Raji (cell line): ENCODE results near the gene PDPK1.

Experiments used
- POLR2A ChIP-seq: IDR thresholded peaks from 2 replicates; pipeline ENCODE4 v1.6.1; 2011; ENCODE audit warnings: low read depth, low read length, control low read depth; ENCODE audit not compliant: insufficient read depth

Gene PDPK1

GRCh38 chr16:2514333-2515179, 23.3 kb upstream of the PDPK1 start:
- no peak for TF ChIP-seq POLR2A

DNA sequence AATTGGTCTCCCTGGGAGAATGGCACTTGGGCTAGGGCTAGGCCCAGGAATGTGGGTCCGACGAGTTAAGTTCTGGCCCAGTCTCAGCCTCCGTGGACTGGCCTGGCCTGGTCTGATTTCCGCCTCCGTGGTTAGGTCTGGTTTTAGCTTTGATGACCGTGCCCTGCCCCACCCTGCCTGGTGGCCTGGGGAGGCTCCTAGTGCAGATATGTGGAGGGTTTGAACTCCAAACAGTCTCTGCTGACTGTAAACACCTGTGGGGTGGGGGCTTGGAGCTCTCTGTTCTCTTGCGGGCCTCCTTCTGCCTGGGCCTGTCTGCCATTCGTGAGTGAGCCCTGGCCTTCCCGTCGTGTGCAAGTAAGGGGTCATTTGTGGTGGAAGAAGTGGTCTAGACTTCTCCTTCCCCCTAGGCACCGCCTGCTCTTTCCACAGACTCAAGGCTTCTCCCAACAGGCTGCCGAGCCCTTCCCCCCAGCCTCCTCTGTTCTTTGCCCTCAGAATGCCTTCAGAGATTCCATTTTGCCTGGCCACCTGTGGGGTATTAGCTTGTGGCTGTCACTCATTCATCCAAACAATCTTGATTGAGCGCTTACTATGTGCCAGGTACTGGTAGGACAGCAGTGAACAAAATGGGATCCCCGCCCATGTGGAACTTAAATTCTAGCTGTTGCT, 22.5 kb upstream of the PDPK1 start:
- TF ChIP-seq POLR2A = no peak

GRCh38 chr16:2516391-2517240, 21.2 kb upstream of the PDPK1 start:
- no peak for TF ChIP-seq POLR2A

- TF ChIP-seq POLR2A = no peak
Observed at GRCh38 chr16:2517954-2518605, 19.7 kb upstream of the PDPK1 start.

DNA sequence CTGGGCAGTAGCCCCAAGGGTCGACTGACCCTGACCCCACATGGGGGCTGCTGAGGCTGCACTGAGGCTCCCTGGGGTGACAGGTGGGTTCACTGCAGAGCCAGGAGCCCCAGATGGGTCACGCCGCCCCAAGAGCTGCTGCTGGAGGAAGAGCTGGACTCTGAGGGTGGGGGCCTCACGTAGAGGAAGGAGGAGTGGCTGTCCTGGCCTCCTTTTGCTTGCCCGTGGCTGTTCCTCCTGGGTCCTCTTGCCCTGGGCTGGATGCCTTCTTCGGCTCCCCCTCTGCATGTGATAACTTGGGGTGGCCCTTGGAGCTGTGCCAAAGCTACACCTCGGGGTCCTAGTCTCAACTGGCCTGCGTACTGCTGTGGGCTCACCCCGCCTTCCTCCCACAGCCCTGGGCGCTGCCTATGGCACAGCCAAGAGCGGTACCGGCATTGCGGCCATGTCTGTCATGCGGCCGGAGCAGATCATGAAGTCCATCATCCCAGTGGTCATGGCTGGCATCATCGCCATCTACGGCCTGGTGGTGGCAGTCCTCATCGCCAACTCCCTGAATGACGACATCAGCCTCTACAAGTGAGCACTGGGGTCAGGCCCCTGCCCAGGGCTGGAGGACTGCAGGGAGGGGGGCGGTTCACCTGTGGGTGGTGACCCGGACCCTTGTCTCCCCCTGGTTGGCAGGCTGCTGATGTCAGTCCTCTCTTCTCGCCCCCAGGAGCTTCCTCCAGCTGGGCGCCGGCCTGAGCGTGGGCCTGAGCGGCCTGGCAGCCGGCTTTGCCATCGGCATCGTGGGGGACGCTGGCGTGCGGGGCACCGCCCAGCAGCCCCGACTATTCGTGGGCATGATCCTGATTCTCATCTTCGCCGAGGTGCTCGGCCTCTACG, 18.8 kb upstream of the PDPK1 start:
- no peak for TF ChIP-seq POLR2A

DNA sequence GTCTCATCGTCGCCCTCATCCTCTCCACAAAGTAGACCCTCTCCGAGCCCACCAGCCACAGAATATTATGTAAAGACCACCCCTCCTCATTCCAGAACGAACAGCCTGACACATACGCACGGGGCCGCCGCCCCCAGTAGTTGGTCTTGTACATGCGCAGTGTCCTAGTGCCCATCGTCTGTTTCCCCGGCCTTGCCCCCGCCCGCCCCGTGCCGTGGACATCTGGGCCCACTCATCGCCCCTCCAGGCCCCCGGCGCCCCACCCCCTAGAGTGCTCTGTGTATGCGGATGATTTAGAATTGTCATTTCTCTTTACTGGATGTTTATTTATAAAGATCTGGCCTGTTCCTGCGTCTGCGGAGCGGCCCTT, 18.1 kb upstream of the PDPK1 start:
- no peak for TF ChIP-seq POLR2A

DNA sequence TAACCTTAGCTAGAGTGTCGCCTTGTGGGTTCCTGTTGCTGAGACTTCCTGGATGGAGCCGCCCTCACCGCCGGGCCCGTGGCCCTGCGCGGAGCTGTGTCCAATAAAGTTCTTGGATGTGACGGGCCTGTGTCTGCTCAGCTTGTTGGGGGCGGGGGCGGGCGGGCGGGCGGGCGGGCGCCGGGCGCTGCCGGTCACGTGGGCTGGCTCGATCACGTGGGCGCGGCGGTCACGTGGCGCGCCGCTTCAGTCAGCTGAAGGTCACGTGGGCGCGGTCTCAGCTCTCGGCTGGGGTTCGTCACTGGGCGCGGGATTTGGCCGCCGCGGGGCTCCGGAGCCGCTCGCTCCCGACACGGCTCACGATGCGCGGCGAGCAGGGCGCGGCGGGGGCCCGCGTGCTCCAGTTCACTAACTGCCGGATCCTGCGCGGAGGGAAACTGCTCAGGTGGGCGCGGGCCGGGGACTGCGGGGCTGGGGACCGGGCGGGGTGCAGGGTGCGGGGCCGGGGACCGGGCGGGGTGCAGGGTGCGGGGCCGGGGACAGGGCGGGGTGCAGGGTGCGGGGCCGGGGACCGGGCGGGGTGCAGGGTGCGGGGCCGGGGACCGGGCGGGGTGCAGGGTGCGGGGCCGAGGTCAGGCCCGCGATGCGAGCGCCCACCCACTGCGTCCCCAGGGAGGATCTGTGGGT, 17.6 kb upstream of the PDPK1 start, which contains the start of gene AMDHD2:
AMDHD2 (plus strand) TSS at position 275 of the 687 bp plus-strand sequence; CDS start at position 363, 88 bp downstream.
- TF ChIP-seq POLR2A = peak; percentile 54

DNA sequence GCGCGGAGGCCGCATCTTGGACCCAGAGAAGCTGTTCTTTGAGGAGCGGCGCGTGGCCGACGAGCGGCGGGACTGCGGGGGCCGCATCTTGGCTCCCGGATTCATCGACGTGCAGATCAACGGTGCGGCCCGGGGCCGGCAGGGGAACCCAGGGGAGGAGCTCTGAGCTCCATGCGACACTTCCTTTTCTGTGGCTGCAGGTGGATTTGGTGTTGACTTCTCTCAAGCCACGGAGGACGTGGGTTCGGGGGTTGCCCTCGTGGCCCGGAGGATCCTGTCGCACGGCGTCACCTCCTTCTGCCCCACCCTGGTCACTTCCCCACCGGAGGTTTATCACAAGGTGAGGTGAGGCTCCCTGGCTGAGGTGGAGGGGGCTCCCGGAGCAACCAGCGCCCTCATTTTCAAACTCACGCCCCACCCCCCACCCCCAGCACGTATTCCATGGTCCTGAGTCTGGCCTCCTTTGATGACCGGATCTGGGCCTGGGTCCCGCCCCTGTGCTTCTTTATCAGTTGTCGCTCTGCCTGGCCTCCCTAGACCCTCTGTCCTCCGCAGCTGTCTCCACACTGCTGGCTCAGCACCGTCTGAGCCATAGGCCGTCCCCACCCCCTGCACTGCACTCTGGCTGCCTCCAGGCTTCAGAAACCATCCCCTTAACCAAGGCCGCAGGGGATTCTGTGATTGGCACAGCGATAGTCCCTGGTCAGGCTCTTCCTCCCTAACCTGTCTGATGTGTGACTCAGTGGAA, 16.9 kb upstream of the PDPK1 start:
- TF ChIP-seq POLR2A = no peak

GRCh38 chr16:2523801-2524231, 14.0 kb upstream of the PDPK1 start:
- TF ChIP-seq POLR2A = no peak

GRCh38 chr16:2524339-2524938, 13.4 kb upstream of the PDPK1 start:
- TF ChIP-seq POLR2A = no peak

GRCh38 chr16:2526135-2526534, 11.7 kb upstream of the PDPK1 start:
- TF ChIP-seq POLR2A = no peak

DNA sequence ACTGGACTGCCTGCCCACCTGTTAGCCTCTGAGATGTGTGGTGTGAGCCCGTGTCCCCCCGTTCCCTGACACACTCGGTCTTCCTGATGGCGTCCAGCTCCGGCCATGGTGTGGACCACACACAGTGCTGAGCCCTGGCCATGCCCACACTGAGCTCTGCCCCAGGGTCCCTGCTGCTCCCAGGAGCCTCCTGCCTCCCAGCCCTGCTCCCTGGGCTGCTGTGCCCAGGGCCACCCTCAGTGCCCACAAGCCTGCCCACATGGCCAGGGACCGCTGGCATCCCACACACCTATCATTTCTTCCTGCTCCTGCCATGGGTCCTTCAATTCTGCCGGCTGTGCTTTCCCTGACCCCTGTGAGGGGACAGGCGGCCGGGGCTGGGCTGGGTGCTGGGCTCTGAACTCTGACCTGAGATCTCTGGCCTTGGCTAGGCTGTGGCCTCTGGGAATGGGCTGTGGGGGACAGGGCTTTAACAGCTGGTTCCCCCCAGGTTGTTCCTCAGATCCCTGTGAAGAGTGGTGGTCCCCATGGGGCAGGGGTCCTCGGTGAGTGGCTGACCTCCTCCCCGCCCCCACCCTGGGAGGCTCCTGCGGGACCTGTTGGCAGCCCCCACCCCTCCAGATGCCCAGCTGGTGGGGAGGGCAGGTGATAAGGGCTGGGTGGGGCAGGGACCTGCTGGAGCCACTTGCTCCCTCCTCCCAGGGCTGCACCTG, 10.6 kb upstream of the PDPK1 start:
- TF ChIP-seq POLR2A = no peak

DNA sequence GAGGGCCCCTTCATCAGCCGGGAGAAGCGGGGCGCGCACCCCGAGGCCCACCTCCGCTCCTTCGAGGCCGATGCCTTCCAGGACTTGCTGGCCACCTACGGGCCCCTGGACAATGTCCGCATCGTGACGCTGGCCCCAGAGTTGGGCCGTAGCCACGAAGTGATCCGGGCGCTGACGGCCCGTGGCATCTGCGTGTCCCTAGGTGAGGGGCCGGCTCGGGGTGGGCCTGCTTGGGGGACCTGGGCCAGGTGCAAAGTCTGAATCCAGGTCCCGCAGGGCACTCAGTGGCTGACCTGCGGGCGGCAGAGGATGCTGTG, 10.1 kb upstream of the PDPK1 start:
- TF ChIP-seq POLR2A = no peak
